ENCODE measurements around the gene MPDZ. TPM values are rescaled to one million over a fixed set of nuclear protein-coding genes. Genes with fewer than 3 reads are reported as not detected.

Gene MPDZ
- total and polyA plus RNA-seq, 4 donors, result 60.1 to 86.0 (median 78.7) TPM

GRCh38 chr9:13061390-13061789 lies 218.1 kb downstream of the MPDZ start:
- Histone ChIP-seq H3K36me3 (ENCODE audit: control insufficient read depth, insufficient read depth, low read length) (no peaks in the 10 kb centered on the region), H3K4me1 (ENCODE audit: control insufficient read depth, insufficient read depth, low read length) (no peaks in the 10 kb centered on the region), H3K9me3 (ENCODE audit: control insufficient read depth, insufficient read depth, low read length) (no peaks in the 10 kb centered on the region), H3K4me3 (ENCODE audit: low read depth, low read length) (no peak overlapping the region), H3K27ac (ENCODE audit: low read depth, low read length) (no peak overlapping the region), H3K27me3 (ENCODE audit: control insufficient read depth, insufficient read depth, low read length) (no peaks in the 10 kb centered on the region)
- no CpG with 5 or more reads among the region's 3 CpGs for WGBS (ENCODE audit: insufficient coverage)
- DNase-seq (ENCODE audit: low read depth in 4 of 6, low spot score in 6 of 6), result no peak
